Stimulated activated CD4-positive, alpha-beta T cell treated with anti-CD3 and anti-CD28 coated beads, Interleukin-15, amount 100 ng/mL, for 1 hour (primary cell): ENCODE data around the gene SPATA2L.

Experiments used
- DNase-seq, 2 donors: peaks; one replicate each; pipeline ENCODE4 v3.0.0-alpha.2; 2020; ENCODE audit warnings: low read depth in 1 of 2, low spot score in 1 of 2

Gene SPATA2L

GRCh38 chr16:89729293-89729692 is 27.8 kb upstream of the SPATA2L start:
- DNase-seq, result no peak

GRCh38 chr16:89727406-89728120 is 26.1 kb upstream of the SPATA2L start:
- DNase-seq, result no peak

GRCh38 chr16:89723279-89724250 is 22.1 kb upstream of the SPATA2L start:
- peak; percentile 37 to 56 for DNase-seq

GRCh38 chr16:89722392-89723278 is 21.1 kb upstream of the SPATA2L start:
- DNase-seq, result peak; percentile 34 to 66

GRCh38 chr16:89721546-89722391 is 20.3 kb upstream of the SPATA2L start:
- peak; percentile 63 to 82 for DNase-seq

GRCh38 chr16:89720813-89721545 is 19.5 kb upstream of the SPATA2L start, which contains the start of the genes VPS9D1 and ZNF276:
Gene VPS9D1, minus strand, starts transcription at chr16:89720898. Its CDS starts 37 bp downstream, at chr16:89720861.
Gene ZNF276, plus strand, starts transcription at chr16:89721537. Its CDS starts 104 bp downstream, at chr16:89721641.
- peak; percentile 73 to 83 for DNase-seq

- DNase-seq, result no peak
Observed at GRCh38 chr16:89720551-89720812, 19.0 kb upstream of the SPATA2L start.

GRCh38 chr16:89717688-89718505 is 16.4 kb upstream of the SPATA2L start:
- DNase-seq, result no peak

GRCh38 chr16:89716916-89717687 is 15.6 kb upstream of the SPATA2L start:
- no peak for DNase-seq

GRCh38 chr16:89716493-89716892 is 15.0 kb upstream of the SPATA2L start:
- DNase-seq, result no peak

GRCh38 chr16:89712274-89712781 is 10.8 kb upstream of the SPATA2L start:
- DNase-seq, result no peak

GRCh38 chr16:89711601-89712273 is 10.2 kb upstream of the SPATA2L start:
- peak; percentile 58 to 65 for DNase-seq

GRCh38 chr16:89710709-89711564 is 9.4 kb upstream of the SPATA2L start:
- DNase-seq, result no peak

- DNase-seq, result no peak
Observed at GRCh38 chr16:89709716-89710432, 8.4 kb upstream of the SPATA2L start.

GRCh38 chr16:89709166-89709565 is 7.7 kb upstream of the SPATA2L start:
- no peak for DNase-seq
